Smooth muscle cell (in vitro differentiated cells): ENCODE measurements around the gene CASP14. TPM values are rescaled to one million over a fixed set of nuclear protein-coding genes. Genes with fewer than 3 reads are reported as not detected.
"Not testable (repeated sequence)": the region's sequence is repeated elsewhere in the genome, so short reads cannot be mapped to it uniquely, and the experiment has no call there.

Experiments used
- DNase-seq: peaks from one replicate; lab custom pipeline; 2025; ENCODE audit not compliant: unreplicated experiment; lab: John Stamatoyannopoulos, UW
- H2AFZ ChIP-seq: fragments of 200-600 bp; sonication (generic); 2 replicates; pipeline ENCODE4 v1.6.0; 2016; ENCODE audit warnings: antibody characterized with exemption, low read depth, mild to moderate bottlenecking
- H3F3A ChIP-seq: fragments of 200-600 bp; sonication (generic); 2 replicates; pipeline ENCODE4 v1.6.0; 2017; ENCODE audit warnings: antibody characterized with exemption, low read depth
- H3K27ac ChIP-seq: fragments of 200-600 bp; sonication (generic); 2 replicates; pipeline ENCODE4 v1.5.1; 2016; ENCODE audit warnings: low read depth, mild to moderate bottlenecking
- H3K27me3 ChIP-seq: fragments of 200-600 bp; sonication (generic); 2 replicates; pipeline ENCODE4 v1.6.1; 2016; ENCODE audit warnings: low read depth, mild to moderate bottlenecking
- H3K36me3 ChIP-seq: fragments of 200-600 bp; sonication (generic); 2 replicates; pipeline ENCODE4 v1.5.1; 2016; ENCODE audit warnings: low read depth
- H3K4me1 ChIP-seq: fragments of 200-600 bp; sonication (generic); 2 replicates; pipeline ENCODE4 v1.5.1; 2016; ENCODE audit warnings: low read depth
- H3K4me2 ChIP-seq: fragments of 200-600 bp; sonication (generic); 2 replicates; pipeline ENCODE4 v1.6.0; 2016; ENCODE audit warnings: mild to moderate bottlenecking
- H3K4me3 ChIP-seq: fragments of 200-600 bp; sonication (generic); 2 replicates; pipeline ENCODE4 v1.5.1; 2016; ENCODE audit warnings: mild to moderate bottlenecking
- H3K79me2 ChIP-seq: fragments of 200-600 bp; sonication (generic); 2 replicates; pipeline ENCODE4 v1.6.0; 2016; ENCODE audit warnings: low read depth, mild to moderate bottlenecking
- H3K9ac ChIP-seq: fragments of 200-600 bp; sonication (generic); 2 replicates; pipeline ENCODE4 v1.6.0; 2016; ENCODE audit warnings: low read depth
- H3K9me3 ChIP-seq: fragments of 200-600 bp; sonication (generic); replicated peaks from 2 replicates; pipeline ENCODE4 v1.5.1; 2016; ENCODE audit warnings: low read depth
- H4K20me1 ChIP-seq: fragments of 200-600 bp; sonication (generic); 2 replicates; pipeline ENCODE4 v1.6.0; 2016; ENCODE audit warnings: low read depth
- WGBS: methylation state at CpG from one replicate; pipeline ENCODE4 v1.1.7; 2016; ENCODE audit warnings: low lambda C conversion rate; 5-methylcytosine and 5-hydroxymethylcytosine counted together
- polyA plus RNA-seq: library from polyadenylated mRNA; unstranded; fragments of >200 nt; fragmentation: Nextera tagmentation; extraction: Ambion mirVana; gene quantifications from 2 replicates; pipeline ENCODE4 v1.2.1, GENCODE V29; 2016
- total RNA-seq: library from RNA; depleted of rRNA; stranded (reverse); fragments of >200 nt; gene quantifications from 2 replicates; pipeline ENCODE4 v1.2.3, GENCODE V29; 2014
- TF ChIP-seq, protein P1 (sequence below): fragments of 200-600 bp; sonication (generic); IDR thresholded peaks from 2 replicates; pipeline ENCODE4 v1.5.1; 2017; ENCODE audit warnings: borderline replicate concordance, mild to moderate bottlenecking, antibody characterized with exemption; ENCODE audit not compliant: insufficient read depth, poor library complexity, severe bottlenecking

CASP14 gene
- total and polyA plus RNA-seq, 2 experiments from 2014 or later: not detected

DNA sequence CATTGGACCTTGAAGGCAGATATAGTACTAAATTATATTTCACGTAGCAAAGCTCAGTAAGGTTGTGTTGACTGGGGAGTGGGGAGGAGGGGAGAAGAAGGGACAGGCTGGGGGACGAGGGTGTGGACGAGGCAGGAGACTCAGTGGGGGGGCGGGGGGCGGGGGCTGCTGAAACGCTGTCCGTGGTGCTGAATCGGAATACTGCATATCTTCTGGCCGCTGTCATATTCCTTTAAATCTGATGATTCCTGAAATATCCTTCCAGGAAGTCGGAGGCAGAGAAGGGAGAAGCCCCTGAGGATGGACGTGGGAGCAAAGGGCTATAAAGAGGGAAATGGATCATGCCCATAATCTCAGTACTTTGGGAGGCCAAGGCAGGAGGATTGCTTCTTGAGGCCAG is 34.7 kb upstream of the CASP14 start:
- Histone ChIP-seq H2AFZ (no peak overlapping the region), H3F3A (no peaks in the 10 kb centered on the region), H3K27ac (no peak overlapping the region), H3K9ac (no peak overlapping the region), H4K20me1 (no peaks in the 10 kb centered on the region), H3K27me3 (peaks cover 35% of the 10 kb centered on the region), H3K4me3 (no peak overlapping the region), H3K9me3 (no peaks in the 10 kb centered on the region), H3K36me3 (no peaks in the 10 kb centered on the region), H3K4me1 (no peaks in the 10 kb centered on the region), H3K4me2 (no peak overlapping the region), H3K79me2 (no peaks in the 10 kb centered on the region)
- no peak for DNase-seq
- WGBS: 26% methylated on average over 6 of the region's 11 CpGs
- TF ChIP-seq, protein P1, sequence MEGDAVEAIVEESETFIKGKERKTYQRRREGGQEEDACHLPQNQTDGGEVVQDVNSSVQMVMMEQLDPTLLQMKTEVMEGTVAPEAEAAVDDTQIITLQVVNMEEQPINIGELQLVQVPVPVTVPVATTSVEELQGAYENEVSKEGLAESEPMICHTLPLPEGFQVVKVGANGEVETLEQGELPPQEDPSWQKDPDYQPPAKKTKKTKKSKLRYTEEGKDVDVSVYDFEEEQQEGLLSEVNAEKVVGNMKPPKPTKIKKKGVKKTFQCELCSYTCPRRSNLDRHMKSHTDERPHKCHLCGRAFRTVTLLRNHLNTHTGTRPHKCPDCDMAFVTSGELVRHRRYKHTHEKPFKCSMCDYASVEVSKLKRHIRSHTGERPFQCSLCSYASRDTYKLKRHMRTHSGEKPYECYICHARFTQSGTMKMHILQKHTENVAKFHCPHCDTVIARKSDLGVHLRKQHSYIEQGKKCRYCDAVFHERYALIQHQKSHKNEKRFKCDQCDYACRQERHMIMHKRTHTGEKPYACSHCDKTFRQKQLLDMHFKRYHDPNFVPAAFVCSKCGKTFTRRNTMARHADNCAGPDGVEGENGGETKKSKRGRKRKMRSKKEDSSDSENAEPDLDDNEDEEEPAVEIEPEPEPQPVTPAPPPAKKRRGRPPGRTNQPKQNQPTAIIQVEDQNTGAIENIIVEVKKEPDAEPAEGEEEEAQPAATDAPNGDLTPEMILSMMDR: no peak

DNA sequence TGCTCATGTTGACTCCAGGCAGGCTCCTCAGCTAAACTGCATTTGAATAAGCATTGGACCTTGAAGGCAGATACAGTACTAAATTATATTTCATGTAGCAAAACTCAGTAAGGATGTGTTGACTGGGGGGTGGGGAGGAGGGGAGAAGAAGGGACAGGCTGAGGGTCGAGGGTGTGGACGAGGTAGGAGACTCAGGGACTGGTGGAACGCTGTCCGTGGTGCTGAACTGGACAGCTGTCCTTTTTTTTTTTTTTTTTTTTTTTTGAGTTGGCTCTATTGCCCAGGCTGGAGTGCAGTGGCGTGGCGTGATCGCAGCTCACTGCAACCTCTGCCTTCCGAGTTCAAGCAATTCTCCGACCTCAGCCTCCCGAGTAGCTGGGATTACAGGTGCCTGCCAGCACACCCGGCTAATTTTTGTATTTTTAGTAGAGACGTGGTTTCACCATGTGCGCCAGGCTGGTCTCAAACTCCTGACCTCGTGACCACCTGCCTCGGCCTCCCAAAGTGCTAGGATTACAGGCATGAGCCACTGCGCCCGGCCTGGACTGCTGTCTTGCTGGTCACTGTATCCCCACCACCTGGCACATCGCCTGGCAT is 33.2 kb upstream of the CASP14 start:
- no peaks in the 10 kb centered on the region for H4K20me1 ChIP-seq
- DNase-seq: no peak
- no peaks in the 10 kb centered on the region for H3K9me3 ChIP-seq
- peaks cover 23% of the 10 kb centered on the region for H3K27me3 ChIP-seq
- no peak overlapping the region for H2AFZ ChIP-seq
- no peak overlapping the region for H3K4me2 ChIP-seq
- no peak overlapping the region for H3K9ac ChIP-seq
- WGBS: 53% methylated on average over 12 of the region's 18 CpGs
- H3K4me3 ChIP-seq: no peak overlapping the region
- no peaks in the 10 kb centered on the region for H3K4me1 ChIP-seq
- H3K36me3 ChIP-seq: no peaks in the 10 kb centered on the region
- H3K27ac ChIP-seq: no peak overlapping the region
- no peaks in the 10 kb centered on the region for H3K79me2 ChIP-seq
- no peaks in the 10 kb centered on the region for H3F3A ChIP-seq
- TF ChIP-seq, protein P1: no peak

DNA sequence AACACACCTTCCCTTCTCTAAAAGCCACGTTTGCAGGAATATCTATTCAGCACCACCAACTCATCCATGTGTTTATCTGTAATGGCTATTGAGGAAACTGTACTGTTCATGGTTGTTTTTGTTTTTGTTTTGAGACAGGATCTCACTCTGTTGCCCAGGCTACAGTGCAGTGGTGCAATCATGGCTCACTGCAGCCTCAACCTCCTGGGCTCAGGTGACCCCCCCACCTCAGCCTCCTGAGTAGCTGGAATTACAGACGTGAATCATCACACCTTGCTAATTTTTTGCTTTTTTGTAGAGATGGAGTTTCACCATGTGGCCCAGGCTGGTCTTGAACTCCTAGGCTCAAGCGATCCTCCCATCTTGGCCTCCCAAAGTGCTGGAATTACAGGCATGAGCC is 30.4 kb upstream of the CASP14 start:
- not testable (repeated sequence) for H3K4me2 ChIP-seq, H3K4me3 ChIP-seq, DNase-seq, H2AFZ ChIP-seq, H4K20me1 ChIP-seq, H3K27ac ChIP-seq, H3K9me3 ChIP-seq, H3K9ac ChIP-seq, H3K36me3 ChIP-seq, H3F3A ChIP-seq, H3K4me1 ChIP-seq, H3K27me3 ChIP-seq, H3K79me2 ChIP-seq
- WGBS: 58% methylated on average over 3 of the region's 3 CpGs

DNA sequence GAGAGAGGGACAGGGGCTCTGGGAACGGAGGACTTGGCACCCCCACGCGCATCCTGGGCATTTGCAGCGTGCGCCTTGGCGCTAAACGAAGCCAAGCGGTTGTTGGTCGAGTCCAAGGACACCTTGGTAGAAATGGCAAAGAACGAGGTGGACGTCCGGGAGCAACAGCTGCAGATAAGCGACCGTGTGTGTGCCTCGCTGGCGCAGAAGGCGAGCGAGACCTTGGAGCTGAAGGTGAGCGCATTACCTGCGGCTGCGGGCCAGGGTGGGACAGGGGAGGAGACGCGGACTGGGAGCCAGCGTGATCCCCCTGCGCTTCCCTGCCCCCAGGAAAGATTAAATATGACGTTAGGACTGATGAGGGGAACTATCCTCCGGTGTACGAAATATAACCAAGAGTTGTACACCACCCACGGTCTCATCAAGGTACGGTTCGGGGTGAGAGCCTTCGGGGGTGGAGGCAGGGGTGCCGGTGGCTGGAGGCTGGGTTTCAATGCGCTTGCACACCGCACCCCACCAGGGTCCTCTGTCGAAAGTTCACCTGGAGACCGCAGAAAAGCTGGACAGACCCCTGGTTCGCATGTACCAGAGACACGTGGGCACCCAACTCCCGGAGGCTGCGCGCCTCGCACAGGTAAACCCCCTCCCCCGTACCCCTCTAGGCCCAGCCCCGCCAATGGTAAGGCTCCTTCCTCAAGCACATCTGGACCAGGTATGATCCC is 27.8 kb upstream of the CASP14 start:
- H3K9me3 ChIP-seq: no peaks in the 10 kb centered on the region
- DNase-seq: no peak

More for the DNA sequence above, 27.8 kb upstream of the CASP14 start:
- H3F3A ChIP-seq: no peaks in the 10 kb centered on the region
- WGBS: 85% methylated on average over 45 of the region's 45 CpGs
- no peak overlapping the region for H3K4me3 ChIP-seq
- no peak overlapping the region for H3K4me2 ChIP-seq
- H3K79me2 ChIP-seq: no peaks in the 10 kb centered on the region
- TF ChIP-seq, protein P1: no peak
- H4K20me1 ChIP-seq: no peaks in the 10 kb centered on the region
- H3K36me3 ChIP-seq: no peaks in the 10 kb centered on the region
- H3K27me3 ChIP-seq: no peaks in the 10 kb centered on the region
- no peak overlapping the region for H3K9ac ChIP-seq
- H2AFZ ChIP-seq: no peak overlapping the region
- no peak overlapping the region for H3K27ac ChIP-seq
- H3K4me1 ChIP-seq: no peaks in the 10 kb centered on the region
